Parathyroid adenoma (tissue), 2 donors: ENCODE measurements around the gene GPR155.
"Not testable (repeated sequence)": the region's sequence is repeated elsewhere in the genome, so short reads cannot be mapped to it uniquely, and the experiment has no call there.

Source experiments
- H2AFZ ChIP-seq: fragments of 300-600 bp; sonication (generic); one replicate; pipeline ENCODE4 v1.7.0; 2017; ENCODE audit warnings: antibody characterized with exemption, mild to moderate bottlenecking
- H3K27ac ChIP-seq: fragments of 300-600 bp; sonication (generic); one replicate; pipeline ENCODE4 v1.7.0; 2017
- H3K27me3 ChIP-seq: fragments of 300-600 bp; sonication (generic); one replicate; pipeline ENCODE4 v1.7.0; 2017; ENCODE audit warnings: low read length; ENCODE audit not compliant: control insufficient read depth, insufficient read depth
- H3K36me3 ChIP-seq: fragments of 300-600 bp; sonication (generic); one replicate; pipeline ENCODE4 v1.7.0; 2017; ENCODE audit warnings: low read length; ENCODE audit not compliant: control insufficient read depth, insufficient read depth
- H3K4me1 ChIP-seq: fragments of 300-600 bp; sonication (generic); one replicate; pipeline ENCODE4 v1.7.0; 2017; ENCODE audit warnings: control low read depth
- H3K4me2 ChIP-seq: fragments of 300-600 bp; sonication (generic); one replicate; pipeline ENCODE4 v1.7.0; 2017; ENCODE audit warnings: low read length
- H3K4me3 ChIP-seq: fragments of 300-600 bp; sonication (generic); one replicate; pipeline ENCODE4 v1.7.0; 2017; ENCODE audit warnings: low read depth, low read length
- H3K79me2 ChIP-seq: fragments of 300-600 bp; sonication (generic); one replicate; pipeline ENCODE4 v1.7.0; 2017; ENCODE audit warnings: control low read depth
- H3K9ac ChIP-seq: fragments of 300-600 bp; sonication (generic); one replicate; pipeline ENCODE4 v1.7.0; 2017; ENCODE audit warnings: mild to moderate bottlenecking
- H3K9me3 ChIP-seq: fragments of 300-600 bp; sonication (generic); one replicate; pipeline ENCODE4 v1.7.0; 2017; ENCODE audit warnings: low read length; ENCODE audit not compliant: control insufficient read depth
- TF ChIP-seq, protein P1 (sequence below): fragments of 300-600 bp; sonication (generic); IDR thresholded peaks from one replicate; pipeline ENCODE4 v1.7.0; 2017; ENCODE audit warnings: antibody characterized with exemption, mild to moderate bottlenecking
- donor health status: primary hyperparathyroidism.

The GPR155 gene

DNA sequence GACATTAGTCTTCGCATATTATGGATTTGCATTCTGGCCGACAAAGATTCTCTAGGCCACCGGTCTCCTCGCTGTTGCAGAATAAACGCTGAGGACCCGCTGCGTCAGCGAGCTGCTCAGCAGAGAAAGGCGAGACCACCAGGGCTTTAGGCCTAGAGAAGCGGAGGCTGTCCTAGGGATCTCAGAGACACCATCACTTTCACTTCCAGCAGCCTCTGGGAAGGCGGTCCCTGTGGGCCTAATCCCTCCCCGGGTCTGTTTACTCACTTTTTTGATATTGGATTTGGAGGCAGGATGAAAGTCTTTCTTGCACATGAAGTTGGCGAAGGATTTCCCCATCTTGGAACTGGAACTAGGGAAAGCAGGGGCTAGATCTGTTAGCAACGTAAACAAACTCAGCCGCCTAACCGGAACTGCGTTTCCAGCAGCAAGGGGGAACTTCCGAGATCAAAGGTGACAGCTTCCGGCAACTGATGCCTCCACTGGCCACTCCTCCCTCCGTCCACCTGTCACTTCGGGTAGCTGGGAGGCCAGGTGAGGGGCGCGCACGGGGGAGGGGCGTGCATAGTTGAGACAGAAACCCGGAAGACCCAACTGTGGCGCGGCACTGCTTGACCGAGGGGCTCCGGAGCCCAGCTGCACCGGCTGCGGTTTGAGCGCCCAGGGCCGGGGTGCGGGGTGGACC is 91.4 kb downstream of the GPR155 start, which contains the start of gene SCRN3:
TSS of gene SCRN3 (plus strand) at position 447 of the 685 bp plus-strand sequence. CDS start 2,554 bp downstream, outside the sequence.
- Histone ChIP-seq H3K4me3 (peak within 1 kb of the TSS; percentile 98), H3K9ac (peak within 1 kb of the TSS; percentile 33), H2AFZ (peak within 1 kb of the TSS; percentile 86), H3K4me1 (peaks cover 11% of the 10 kb centered on the region), H3K79me2 (peaks cover 42% of the 10 kb centered on the region), H3K4me2 (peak within 1 kb of the TSS; percentile 72), H3K9me3 (no peaks in the 10 kb centered on the region), H3K36me3 (no peaks in the 10 kb centered on the region), H3K27me3 (no peaks in the 10 kb centered on the region), H3K27ac (peak within 1 kb of the TSS; percentile 82)
- TF ChIP-seq, protein P1, sequence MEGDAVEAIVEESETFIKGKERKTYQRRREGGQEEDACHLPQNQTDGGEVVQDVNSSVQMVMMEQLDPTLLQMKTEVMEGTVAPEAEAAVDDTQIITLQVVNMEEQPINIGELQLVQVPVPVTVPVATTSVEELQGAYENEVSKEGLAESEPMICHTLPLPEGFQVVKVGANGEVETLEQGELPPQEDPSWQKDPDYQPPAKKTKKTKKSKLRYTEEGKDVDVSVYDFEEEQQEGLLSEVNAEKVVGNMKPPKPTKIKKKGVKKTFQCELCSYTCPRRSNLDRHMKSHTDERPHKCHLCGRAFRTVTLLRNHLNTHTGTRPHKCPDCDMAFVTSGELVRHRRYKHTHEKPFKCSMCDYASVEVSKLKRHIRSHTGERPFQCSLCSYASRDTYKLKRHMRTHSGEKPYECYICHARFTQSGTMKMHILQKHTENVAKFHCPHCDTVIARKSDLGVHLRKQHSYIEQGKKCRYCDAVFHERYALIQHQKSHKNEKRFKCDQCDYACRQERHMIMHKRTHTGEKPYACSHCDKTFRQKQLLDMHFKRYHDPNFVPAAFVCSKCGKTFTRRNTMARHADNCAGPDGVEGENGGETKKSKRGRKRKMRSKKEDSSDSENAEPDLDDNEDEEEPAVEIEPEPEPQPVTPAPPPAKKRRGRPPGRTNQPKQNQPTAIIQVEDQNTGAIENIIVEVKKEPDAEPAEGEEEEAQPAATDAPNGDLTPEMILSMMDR, result peak; percentile 4

DNA sequence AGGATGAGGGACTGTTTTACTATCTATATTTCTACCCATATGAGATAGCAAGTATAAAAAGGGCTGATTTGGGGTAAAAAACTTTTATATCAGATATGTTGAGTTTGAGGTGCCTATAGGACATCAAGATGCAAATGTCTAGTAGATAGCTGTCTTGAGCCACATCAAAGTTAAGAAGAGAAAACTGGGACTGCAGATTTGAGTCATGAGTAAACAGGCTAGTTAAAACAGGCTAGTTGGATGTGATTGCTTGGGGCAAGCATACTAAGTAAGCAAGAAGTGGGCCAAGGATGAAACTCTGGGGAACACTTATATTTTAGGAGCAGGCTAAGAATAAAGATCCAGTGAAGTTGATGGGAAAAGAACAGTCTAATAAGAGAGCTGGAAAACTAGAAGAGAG is 94.1 kb downstream of the GPR155 start:
- H3K27me3 ChIP-seq, result no peaks in the 10 kb centered on the region
- H3K9me3 ChIP-seq, result no peaks in the 10 kb centered on the region
- no peak overlapping the region for H3K4me3 ChIP-seq
- no peak overlapping the region for H3K27ac ChIP-seq
- H3K36me3 ChIP-seq, result no peaks in the 10 kb centered on the region
- H3K79me2 ChIP-seq, result peaks cover 53% of the 10 kb centered on the region
- peaks cover 11% of the 10 kb centered on the region for H3K4me1 ChIP-seq
- TF ChIP-seq, protein P1, result no peak
- no peak overlapping the region for H3K9ac ChIP-seq
- no peak overlapping the region for H2AFZ ChIP-seq
- H3K4me2 ChIP-seq, result no peak overlapping the region

DNA sequence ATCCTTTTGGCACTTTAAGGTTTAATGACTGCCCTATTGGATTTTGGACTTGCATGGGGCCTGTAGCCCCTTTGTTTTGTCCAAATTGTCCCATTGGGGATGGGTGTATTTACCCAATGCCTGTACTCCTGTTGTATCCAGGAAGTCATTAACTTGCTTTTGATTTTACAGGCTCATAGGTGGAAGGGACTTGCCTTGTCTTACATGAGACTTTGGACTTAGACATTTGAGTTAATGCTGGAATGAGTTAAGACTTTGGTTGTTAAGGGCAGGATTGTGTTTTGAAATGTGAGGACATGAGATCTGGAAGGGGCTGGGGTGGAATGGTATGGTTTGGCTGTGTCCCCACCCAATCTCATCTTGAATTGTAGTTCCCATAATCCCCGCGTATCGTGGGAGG is 96.5 kb downstream of the GPR155 start:
- not testable (repeated sequence) for H3K4me3 ChIP-seq, H3K27me3 ChIP-seq, H3K36me3 ChIP-seq, H3K9me3 ChIP-seq, H2AFZ ChIP-seq, H3K27ac ChIP-seq, H3K9ac ChIP-seq, H3K4me2 ChIP-seq
- Histone ChIP-seq H3K4me1 (peaks cover 11% of the 10 kb centered on the region), H3K79me2 (peaks cover 57% of the 10 kb centered on the region)

DNA sequence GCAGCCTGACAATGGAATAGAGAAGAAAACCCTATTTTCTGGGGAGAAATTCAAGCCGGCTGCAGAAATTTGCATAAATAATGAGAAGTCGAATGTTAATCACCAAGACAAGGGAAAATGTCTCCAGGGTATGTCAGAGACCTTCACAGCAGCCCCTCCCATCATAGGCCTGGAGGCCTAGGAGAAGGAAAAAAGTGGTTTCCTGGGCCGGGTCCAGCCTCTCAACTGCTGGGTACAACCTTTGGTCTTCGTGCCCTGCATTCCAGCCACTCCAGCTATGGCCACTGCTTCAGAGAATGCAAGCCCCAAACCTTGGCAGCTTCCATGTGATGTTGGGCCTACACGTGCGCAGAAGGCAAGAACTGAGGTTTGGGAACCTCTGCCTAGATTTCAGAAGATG is 97.3 kb downstream of the GPR155 start:
- Histone ChIP-seq H3K27ac (no peak overlapping the region), H2AFZ (no peak overlapping the region), H3K4me2 (no peak overlapping the region), H3K9me3 (no peaks in the 10 kb centered on the region), H3K4me1 (peaks cover 11% of the 10 kb centered on the region), H3K4me3 (no peak overlapping the region), H3K27me3 (no peaks in the 10 kb centered on the region), H3K9ac (no peak overlapping the region), H3K36me3 (no peaks in the 10 kb centered on the region), H3K79me2 (peaks cover 53% of the 10 kb centered on the region)
- TF ChIP-seq, protein P1, result no peak

DNA sequence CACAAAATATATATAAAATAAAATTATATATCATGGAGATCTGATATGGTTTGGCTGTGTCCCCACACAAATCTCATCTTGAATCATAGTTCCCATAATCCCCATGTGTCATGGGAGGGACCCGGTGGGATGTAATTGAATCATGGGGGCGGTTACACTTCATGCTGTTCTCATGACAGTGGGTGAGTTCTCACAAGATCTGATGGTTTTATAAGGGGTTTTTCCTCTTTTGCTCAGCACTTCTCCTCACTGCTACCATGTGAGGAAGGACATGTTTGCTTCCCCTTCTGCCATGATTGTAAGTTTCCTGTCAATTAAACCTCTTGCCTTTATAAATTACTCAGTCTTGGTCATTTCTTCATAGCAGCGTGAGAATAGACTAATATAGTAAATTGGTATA is 98.1 kb downstream of the GPR155 start:
- H3K4me2 ChIP-seq, H3K9me3 ChIP-seq, H3K27me3 ChIP-seq, H3K27ac ChIP-seq, H3K4me3 ChIP-seq, H3K4me1 ChIP-seq, H3K36me3 ChIP-seq, H2AFZ ChIP-seq, H3K9ac ChIP-seq: not testable (repeated sequence)
- peaks cover 50% of the 10 kb centered on the region for H3K79me2 ChIP-seq

DNA sequence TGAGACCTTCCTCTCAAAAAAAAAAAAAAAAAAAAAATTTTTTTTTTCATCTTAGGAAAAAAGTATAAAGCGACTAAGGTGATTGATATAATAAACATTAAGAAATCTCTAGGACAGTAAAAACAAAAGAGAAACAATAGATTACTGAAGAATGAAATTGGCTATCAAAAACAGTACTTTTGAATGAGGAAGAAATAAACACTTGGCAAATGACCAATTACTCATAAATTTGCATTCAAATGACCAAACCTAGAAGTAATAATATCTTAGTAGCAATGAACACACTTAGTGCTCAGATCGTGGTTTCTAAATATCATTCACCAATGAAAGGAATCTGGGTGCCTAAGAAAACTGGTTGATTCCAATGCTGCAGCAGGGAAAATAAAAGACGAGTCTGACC is 101.6 kb downstream of the GPR155 start:
- no peaks in the 10 kb centered on the region for H3K27me3 ChIP-seq
- TF ChIP-seq, protein P1, result no peak
- H3K36me3 ChIP-seq, result no peaks in the 10 kb centered on the region
- H3K4me1 ChIP-seq, result no peaks in the 10 kb centered on the region
- no peaks in the 10 kb centered on the region for H3K9me3 ChIP-seq
- H2AFZ ChIP-seq, result no peak overlapping the region
- no peak overlapping the region for H3K4me2 ChIP-seq
- H3K4me3 ChIP-seq, result no peak overlapping the region
- no peak overlapping the region for H3K9ac ChIP-seq
- no peak overlapping the region for H3K27ac ChIP-seq
- peaks cover 23% of the 10 kb centered on the region for H3K79me2 ChIP-seq
